Activated T-helper 17 cell treated with anti-CD3 and anti-CD28 coated beads, Interleukin-2, amount 50 U/mL, for 72 hours (primary cell): Measurements from ENCODE around the gene DAZAP1. TPM values are rescaled to one million over a fixed set of nuclear protein-coding genes. Genes with fewer than 3 reads are reported as not detected.
A peak's percentile ranks its signal among the peaks of the same experiment; 100 is the strongest.
"Not testable (repeated sequence)": the region's sequence is repeated elsewhere in the genome, so short reads cannot be mapped to it uniquely, and the experiment has no call there.

ENCODE experiments used
- ATAC-seq: fragments of 150-1000 bp; cut with Tn5 transposase; replicated peaks from 2 replicates; pipeline ENCODE4 v1.10.0; 2021; ENCODE audit warnings: mild to moderate bottlenecking, moderate library complexity
- H3K27ac Mint-ChIP-seq: one replicate; pipeline ENCODE4 v1.8.0; 2022; ENCODE audit warnings: mixed read lengths
- H3K27me3 Mint-ChIP-seq: one replicate; pipeline ENCODE4 v1.8.0; 2022; ENCODE audit warnings: mixed read lengths
- H3K36me3 Mint-ChIP-seq: one replicate; pipeline ENCODE4 v1.8.0; 2022; ENCODE audit warnings: low read depth, mild to moderate bottlenecking, mixed read lengths
- H3K4me1 Mint-ChIP-seq: one replicate; pipeline ENCODE4 v1.8.0; 2022; ENCODE audit warnings: mixed read lengths
- H3K4me3 Mint-ChIP-seq: one replicate; pipeline ENCODE4 v1.8.0; 2022; ENCODE audit warnings: mild to moderate bottlenecking, mixed read lengths
- H3K9me3 Mint-ChIP-seq: one replicate; pipeline ENCODE4 v1.8.0; 2022; ENCODE audit warnings: mixed read lengths
- total RNA-seq, 2 donors: library from RNA; stranded (reverse); gene quantifications; one replicate each; pipeline ENCODE4 v1.2.3, GENCODE V29; 2022

Gene DAZAP1
- total RNA-seq, 2 donors from 2014 or later = 161 to 271 TPM

DNA sequence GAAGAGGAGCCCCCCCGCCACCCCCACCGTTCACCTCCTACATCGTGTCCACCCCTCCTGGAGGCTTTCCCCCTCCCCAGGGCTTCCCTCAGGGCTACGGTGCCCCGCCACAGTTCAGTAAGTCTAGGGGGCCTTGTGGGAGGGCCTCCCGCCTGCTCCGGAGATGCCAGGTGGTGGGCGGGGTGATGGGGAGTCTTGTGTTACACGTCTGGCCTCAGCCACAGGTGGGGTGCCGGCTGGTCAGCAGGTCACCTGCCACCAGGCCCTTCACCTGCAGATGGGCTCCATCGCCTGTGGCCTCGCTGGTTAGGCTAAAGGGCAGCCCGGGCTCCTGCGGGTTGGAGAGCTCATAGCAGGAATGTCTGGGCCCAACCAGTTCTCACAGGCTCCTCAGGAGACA lies 22.9 kb downstream of the DAZAP1 start:
- Mint-ChIP-seq H3K4me1 (no peaks in the 10 kb centered on the region), H3K36me3 (peaks cover 77% of the 10 kb centered on the region), H3K4me3 (no peak overlapping the region), H3K27ac (no peak overlapping the region), H3K27me3 (no peaks in the 10 kb centered on the region), H3K9me3 (no peaks in the 10 kb centered on the region)
- ATAC-seq = no peak

DNA sequence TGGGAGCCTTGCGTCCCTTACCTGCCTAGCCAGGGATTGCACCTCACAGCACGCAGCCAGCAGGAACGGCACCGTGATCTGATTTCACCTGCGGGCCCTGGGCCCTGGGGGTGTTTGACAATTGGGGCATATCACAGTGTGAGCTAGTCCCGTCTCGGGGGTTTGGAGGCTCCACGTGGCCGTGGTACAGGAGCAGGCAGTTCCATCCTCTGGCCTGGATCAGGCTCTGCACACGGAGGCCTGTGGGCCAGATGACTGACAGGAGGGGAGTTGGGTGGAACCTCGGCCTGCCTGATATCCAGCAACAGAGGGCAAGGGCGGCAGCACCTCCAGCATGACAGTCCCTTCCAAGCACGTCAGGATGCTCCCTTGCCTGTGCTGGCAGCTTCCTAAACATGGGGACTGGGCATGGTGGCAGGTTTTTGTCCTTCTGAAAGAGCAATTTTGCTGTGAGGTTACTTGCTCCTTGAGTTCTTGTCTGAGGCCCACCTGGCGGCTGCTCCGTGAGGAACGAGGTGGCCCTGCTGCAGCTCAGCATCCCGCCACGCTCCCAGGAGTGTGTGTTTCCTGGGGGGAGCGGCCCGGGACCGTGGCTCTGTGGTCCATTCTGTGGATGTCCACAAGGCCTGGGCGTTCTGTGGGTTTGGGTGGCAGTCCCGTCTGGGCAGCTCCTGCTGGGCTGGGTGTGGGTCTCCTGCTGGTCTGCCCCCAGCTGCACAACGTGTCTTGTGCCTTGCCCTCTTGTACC lies 24.5 kb downstream of the DAZAP1 start:
- Mint-ChIP-seq H3K4me3 (no peak overlapping the region), H3K27me3 (no peaks in the 10 kb centered on the region), H3K36me3 (peaks cover 67% of the 10 kb centered on the region), H3K9me3 (no peaks in the 10 kb centered on the region), H3K4me1 (no peaks in the 10 kb centered on the region), H3K27ac (no peak overlapping the region)
- ATAC-seq = no peak

DNA sequence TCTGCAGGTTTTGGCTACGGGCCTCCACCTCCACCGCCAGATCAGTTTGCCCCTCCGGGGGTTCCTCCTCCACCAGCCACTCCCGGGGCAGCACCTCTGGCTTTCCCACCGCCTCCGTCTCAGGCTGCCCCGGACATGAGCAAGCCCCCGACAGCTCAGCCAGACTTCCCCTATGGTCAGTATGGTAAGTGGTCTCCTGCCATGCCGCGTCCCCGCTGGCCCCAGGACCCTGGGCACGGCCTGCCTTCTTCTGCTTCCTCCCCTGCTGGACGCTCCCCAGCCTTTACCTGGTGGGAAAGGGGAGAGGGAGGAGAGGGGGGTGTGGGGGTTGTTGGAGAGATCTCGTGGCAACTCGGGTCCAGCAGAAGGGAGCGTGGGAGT lies 25.1 kb downstream of the DAZAP1 start:
- H3K36me3 Mint-ChIP-seq = peaks cover 61% of the 10 kb centered on the region
- H3K9me3 Mint-ChIP-seq = no peaks in the 10 kb centered on the region
- H3K4me1 Mint-ChIP-seq = no peaks in the 10 kb centered on the region
- no peak overlapping the region for H3K27ac Mint-ChIP-seq
- no peak overlapping the region for H3K4me3 Mint-ChIP-seq
- H3K27me3 Mint-ChIP-seq = no peaks in the 10 kb centered on the region
- no peak for ATAC-seq

DNA sequence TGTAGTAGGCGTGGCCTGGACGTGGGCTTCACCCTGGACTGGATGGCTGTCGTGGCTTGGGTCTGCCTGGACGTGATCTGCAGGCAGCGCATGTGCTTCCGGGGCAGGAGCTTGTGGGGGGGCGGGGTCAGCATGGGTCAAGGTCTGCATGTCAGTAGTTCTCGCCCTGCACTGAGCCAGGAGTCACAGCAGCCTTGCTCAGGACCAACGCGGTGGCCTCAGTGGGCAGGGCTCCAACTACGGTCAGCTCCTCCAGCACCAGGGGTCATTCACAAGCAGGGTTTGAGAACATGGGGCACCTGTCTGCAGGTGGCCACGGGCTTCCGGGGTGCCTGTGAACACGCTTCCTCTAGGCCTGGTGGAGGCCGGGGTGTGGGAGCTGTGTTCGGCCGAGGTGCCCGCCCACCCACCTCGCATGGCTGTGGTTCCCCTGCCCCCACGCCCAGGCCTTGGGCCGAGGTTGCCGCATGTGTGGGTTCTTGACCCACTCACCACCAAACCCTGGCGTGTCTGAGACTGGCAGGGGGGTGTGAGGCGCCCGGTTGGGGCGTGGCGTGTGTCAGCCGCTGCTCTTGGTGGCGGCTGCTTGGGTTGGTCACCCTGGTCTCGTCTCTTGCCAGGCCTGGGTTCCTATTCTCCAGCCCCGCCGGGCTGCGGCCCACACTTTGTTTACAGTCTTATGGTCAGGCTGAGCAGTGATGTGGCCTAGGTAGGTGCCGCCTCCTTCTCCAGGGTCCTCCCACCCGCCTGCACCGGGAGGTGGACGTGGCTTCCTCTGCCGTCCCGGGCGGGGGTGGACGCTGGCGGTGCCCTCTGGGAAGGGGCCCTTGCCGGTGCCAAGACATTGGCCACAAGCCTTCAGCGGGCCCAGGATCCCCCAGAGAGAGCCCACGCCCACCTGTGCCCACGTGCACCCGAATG lies 26.0 kb downstream of the DAZAP1 start:
- Mint-ChIP-seq H3K27ac (no peak overlapping the region), H3K36me3 (peaks cover 58% of the 10 kb centered on the region), H3K4me1 (no peaks in the 10 kb centered on the region), H3K27me3 (no peaks in the 10 kb centered on the region), H3K9me3 (no peaks in the 10 kb centered on the region), H3K4me3 (no peak overlapping the region)
- ATAC-seq = no peak

DNA sequence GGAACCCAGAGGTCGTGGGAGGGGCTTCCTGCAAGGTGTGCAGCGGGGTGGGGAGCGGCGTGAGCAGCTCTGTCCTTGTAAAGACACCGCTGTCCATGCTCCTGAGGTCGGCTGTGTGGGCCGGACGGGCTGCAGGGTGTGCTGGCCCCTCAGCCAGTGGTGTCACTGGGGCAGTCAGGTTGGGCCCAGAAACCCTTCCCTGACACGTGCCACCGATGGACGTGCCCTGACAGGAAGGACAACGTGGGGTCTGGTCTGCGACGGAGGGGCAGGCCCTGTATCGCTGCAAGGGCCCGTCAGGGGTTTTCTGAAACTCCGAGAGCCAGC lies 26.6 kb downstream of the DAZAP1 start:
- Mint-ChIP-seq H3K27me3 (no peaks in the 10 kb centered on the region), H3K4me3 (no peak overlapping the region), H3K27ac (no peak overlapping the region), H3K4me1 (no peaks in the 10 kb centered on the region), H3K36me3 (peaks cover 61% of the 10 kb centered on the region), H3K9me3 (no peaks in the 10 kb centered on the region)
- ATAC-seq = no peak

DNA sequence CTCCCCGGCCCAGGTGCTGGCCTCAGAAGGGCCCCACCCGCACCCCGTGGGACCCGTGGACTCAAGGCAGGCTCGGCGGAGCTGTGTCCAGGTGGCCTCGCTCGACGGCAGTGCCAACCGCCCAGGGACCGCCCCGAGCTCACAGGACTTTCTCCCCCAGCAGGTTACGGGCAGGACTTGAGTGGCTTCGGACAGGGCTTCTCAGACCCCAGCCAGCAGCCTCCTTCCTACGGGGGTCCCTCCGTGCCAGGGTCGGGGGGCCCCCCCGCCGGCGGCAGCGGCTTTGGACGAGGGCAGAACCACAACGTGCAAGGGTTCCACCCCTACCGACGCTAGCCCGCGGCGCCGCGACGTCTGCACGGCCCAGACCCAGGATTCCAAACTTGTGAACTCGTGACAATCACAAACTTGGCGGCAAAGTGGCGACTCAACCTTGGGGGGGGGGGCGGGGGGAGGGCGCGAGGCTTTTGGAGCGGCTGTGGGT lies 27.2 kb downstream of the DAZAP1 start:
- H3K27ac Mint-ChIP-seq = no peak overlapping the region
- H3K9me3 Mint-ChIP-seq = no peaks in the 10 kb centered on the region
- H3K27me3 Mint-ChIP-seq = no peaks in the 10 kb centered on the region
- no peak for ATAC-seq
- H3K4me3 Mint-ChIP-seq = no peak overlapping the region
- no peaks in the 10 kb centered on the region for H3K4me1 Mint-ChIP-seq
- H3K36me3 Mint-ChIP-seq = peaks cover 63% of the 10 kb centered on the region

DNA sequence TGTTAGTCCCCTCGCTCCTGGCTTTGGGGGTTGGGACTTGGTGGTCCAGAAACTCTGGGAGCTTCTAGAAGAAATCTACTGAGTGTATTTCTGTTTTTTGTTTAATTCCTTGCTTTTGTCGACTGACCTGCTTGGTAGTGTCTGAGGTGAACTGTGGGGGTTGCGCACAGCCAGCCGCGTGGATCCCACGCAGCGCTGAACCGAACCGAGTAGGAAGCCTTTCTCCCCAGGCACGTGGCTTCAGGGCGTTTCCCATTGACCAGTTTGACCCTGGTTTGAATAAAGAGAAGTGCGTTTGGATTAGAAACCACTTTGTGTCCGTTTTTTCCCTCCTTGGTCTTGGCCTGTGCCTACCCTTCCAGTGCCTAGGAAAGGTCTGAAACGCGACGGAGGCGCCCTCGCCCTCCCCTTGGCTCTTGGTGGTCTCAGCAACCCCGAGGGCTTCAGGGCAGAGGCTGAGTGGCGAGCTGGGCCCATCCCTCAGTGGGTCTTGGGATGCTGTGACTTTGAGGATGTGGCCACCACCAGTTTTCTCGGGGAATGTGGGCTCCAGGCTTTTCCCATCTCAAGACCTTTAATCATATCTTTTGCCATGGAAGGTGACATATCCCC lies 28.1 kb downstream of the DAZAP1 start:
- no peak overlapping the region for H3K27ac Mint-ChIP-seq
- ATAC-seq = no peak
- H3K36me3 Mint-ChIP-seq = peaks cover 64% of the 10 kb centered on the region
- H3K9me3 Mint-ChIP-seq = no peaks in the 10 kb centered on the region
- H3K27me3 Mint-ChIP-seq = no peaks in the 10 kb centered on the region
- no peak overlapping the region for H3K4me3 Mint-ChIP-seq
- no peaks in the 10 kb centered on the region for H3K4me1 Mint-ChIP-seq

DNA sequence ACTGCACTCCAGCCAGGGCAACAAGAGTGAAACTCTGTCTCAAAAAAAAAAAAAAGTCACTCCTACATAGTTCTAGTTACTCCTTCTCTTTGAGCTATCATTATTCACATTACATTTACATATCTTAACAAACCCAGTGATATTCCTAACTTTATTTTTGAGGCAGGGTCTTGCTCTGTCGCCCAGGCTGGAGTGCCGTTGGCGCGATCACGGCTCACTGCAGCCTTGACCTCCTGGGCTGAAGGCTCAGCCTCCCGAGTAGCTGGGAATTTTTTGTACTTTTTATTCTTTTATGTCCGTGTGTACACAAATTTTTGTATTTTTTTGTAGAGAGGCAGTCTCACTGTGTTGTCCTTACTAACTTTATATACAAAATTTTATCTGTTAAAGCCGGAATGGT lies 30.2 kb downstream of the DAZAP1 start:
- H3K4me3 Mint-ChIP-seq = peak overlapping the region; percentile 93
- H3K4me1 Mint-ChIP-seq = no peaks in the 10 kb centered on the region
- no peak for ATAC-seq
- peaks cover 64% of the 10 kb centered on the region for H3K36me3 Mint-ChIP-seq
- H3K9me3 Mint-ChIP-seq = no peaks in the 10 kb centered on the region
- H3K27me3 Mint-ChIP-seq = no peaks in the 10 kb centered on the region
- H3K27ac Mint-ChIP-seq = peak overlapping the region; percentile 99

DNA sequence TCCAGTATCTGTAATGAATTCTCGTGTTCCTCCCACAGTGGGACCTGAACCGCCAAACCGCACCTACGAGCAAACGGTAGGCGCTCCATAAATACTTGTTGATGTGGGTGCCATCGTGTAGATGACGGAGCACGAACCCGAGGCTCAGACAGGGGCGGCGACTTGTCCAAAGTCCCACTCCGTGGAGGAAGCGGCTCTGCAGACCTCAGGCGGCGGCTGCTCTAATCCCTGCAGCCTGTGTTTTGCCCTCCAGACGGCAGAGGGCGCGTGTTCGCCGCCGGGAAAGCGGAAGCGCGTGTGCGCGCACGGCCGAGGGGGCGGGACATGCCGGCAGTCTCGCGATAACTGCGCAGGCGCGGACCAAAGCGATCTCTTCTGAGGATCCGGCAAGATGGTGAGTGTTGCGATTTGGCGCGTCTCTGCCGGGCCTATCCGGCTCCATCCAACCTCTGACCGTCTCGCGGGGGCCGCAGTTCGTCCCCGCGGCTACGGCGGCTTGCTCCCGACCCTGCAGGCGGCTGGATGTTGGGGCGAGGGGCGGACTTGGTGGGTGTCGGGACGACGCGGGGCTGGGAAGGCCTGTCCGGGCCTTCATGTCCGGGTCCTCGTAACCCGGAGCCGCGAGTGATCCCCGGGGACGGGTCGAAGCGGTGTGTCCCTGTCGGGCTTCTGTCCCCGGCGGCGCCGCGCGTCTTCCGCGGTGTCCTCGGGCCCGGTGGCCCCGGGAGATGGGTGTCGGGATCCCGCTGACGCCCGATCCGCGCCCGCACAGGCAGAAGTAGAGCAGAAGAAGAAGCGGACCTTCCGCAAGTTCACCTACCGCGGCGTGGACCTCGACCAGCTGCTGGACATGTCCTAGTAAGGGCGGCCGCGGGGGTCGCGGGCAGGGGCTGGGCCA lies 30.9 kb downstream of the DAZAP1 start, which contains the start of gene RPS15:
Gene RPS15, plus strand, starts transcription at position 362 of the 898 bp plus-strand sequence. Its CDS starts 30 bp downstream, at position 392.
- Mint-ChIP-seq H3K9me3 (no peaks in the 10 kb centered on the region), H3K4me1 (no peaks in the 10 kb centered on the region), H3K27me3 (no peaks in the 10 kb centered on the region), H3K4me3 (peak within 1 kb of the TSS; percentile 93), H3K36me3 (peaks cover 61% of the 10 kb centered on the region), H3K27ac (peak within 1 kb of the TSS; percentile 99)
- peak; percentile 89 for ATAC-seq

DNA sequence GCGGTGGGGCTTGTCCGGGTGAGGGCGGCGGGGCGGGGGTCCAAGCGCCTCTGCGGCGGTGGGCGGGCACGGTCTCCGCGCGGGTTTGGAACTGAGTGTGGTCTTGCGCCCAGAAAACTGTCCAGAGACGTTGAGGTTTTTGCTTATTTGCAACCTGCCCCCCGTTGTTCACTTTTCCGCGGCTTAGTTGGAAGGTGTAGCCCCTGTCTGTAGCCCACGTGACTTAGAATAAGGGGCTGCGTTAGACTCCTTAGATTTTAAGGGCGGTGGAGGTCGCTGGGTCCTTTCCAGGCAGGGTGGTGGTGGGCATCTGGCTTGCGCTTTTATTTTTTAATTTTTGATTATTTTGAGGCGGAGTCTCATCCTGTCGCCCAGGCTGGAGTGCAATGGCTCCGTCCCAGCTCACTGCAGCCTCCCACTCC lies 31.6 kb downstream of the DAZAP1 start:
- ATAC-seq = peak; percentile 1
- Mint-ChIP-seq H3K9me3 (no peaks in the 10 kb centered on the region), H3K27me3 (no peaks in the 10 kb centered on the region), H3K4me1 (no peaks in the 10 kb centered on the region), H3K36me3 (peaks cover 61% of the 10 kb centered on the region), H3K4me3 (peak overlapping the region; percentile 93), H3K27ac (peak overlapping the region; percentile 99)

DNA sequence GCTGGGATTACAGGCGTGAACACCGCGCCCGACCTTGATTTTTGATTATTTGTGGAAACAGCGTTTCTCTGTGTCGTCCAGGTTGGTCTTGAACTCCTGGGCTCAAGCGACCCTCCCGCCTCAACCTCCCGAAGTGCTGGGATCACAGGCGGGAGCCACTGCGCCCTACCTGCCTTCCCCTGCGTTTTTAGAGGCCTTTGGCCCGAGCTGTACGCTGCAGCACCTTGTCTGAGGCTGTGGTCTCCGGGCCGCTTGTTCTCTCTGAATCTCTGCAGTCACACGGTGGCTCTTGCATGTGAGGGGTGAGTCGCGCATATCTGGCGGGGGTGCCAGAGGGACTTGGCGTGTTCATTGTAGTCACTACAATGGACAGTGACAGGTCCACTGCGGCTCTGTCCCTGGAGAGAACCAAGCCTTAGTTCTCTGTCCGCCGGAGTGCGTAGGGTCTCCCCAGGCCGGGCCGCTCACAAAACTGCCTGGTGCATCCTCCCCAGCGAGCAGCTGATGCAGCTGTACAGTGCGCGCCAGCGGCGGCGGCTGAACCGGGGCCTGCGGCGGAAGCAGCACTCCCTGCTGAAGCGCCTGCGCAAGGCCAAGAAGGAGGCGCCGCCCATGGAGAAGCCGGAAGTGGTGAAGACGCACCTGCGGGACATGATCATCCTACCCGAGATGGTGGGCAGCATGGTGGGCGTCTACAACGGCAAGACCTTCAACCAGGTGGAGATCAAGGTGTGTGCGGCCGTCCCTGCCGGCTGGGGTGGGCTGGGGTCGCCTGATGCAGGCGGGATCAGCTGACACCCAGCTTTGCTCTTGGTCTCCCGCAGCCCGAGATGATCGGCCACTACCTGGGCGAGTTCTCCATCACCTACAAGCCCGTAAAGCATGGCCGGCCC lies 32.4 kb downstream of the DAZAP1 start:
- H3K4me3 Mint-ChIP-seq = peak overlapping the region; percentile 93
- H3K9me3 Mint-ChIP-seq, H3K27me3 Mint-ChIP-seq, H3K4me1 Mint-ChIP-seq, ATAC-seq: not testable (repeated sequence)
- H3K27ac Mint-ChIP-seq = peak overlapping the region; percentile 99
- H3K36me3 Mint-ChIP-seq = peaks cover 61% of the 10 kb centered on the region

DNA sequence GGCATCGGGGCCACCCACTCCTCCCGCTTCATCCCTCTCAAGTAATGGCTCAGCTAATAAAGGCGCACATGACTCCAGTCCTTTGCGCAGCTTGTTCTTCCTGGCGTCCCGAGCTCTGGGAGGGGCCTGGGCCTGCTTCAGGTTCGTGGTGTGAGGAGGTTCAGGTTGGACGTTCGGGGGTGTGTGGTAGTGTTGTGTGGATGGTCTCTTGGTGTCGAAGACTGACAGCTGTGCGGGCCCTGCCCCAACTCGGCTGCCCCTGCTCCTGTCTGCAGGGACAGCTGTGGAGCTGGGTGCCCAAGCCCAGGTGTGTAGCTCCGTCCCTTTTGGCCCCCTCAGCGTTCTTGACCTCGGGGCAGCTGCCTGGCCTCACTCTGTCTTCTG lies 33.0 kb downstream of the DAZAP1 start:
- H3K27me3 Mint-ChIP-seq = no peaks in the 10 kb centered on the region
- H3K4me3 Mint-ChIP-seq = peak overlapping the region; percentile 93
- H3K36me3 Mint-ChIP-seq = peaks cover 56% of the 10 kb centered on the region
- no peaks in the 10 kb centered on the region for H3K9me3 Mint-ChIP-seq
- H3K4me1 Mint-ChIP-seq = no peaks in the 10 kb centered on the region
- H3K27ac Mint-ChIP-seq = peak overlapping the region; percentile 99
- ATAC-seq = no peak

DNA sequence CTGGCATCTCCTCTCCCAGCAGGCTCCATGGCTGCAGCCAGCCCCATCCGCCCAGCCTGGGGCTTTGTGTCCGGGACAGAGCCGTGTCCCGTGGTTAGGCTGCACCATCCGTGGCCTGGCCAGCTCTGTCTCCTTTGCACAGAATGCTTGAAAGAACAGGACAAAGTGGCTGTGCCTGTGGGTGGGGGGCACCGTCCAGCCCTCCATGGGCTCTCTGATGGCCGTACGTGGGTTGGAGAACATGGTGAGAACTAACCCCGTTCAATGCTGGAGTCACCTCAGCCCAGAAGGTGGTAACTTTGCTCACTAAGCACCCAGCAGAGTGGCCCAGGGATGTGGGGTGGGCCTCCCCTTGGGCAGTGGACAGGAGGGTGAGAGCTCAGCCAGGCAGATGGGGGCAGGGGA lies 33.6 kb downstream of the DAZAP1 start:
- H3K27me3 Mint-ChIP-seq = no peaks in the 10 kb centered on the region
- no peaks in the 10 kb centered on the region for H3K4me1 Mint-ChIP-seq
- peaks cover 52% of the 10 kb centered on the region for H3K36me3 Mint-ChIP-seq
- H3K27ac Mint-ChIP-seq = peak overlapping the region; percentile 99
- ATAC-seq = no peak
- no peaks in the 10 kb centered on the region for H3K9me3 Mint-ChIP-seq
- H3K4me3 Mint-ChIP-seq = peak overlapping the region; percentile 93
